Lung microvascular endothelial cell (primary cell): ENCODE results near the gene PRKD2. TPM values are rescaled to one million over a fixed set of nuclear protein-coding genes. Genes with fewer than 3 reads are reported as not detected.

ENCODE experiments used
- DNase-seq, 2 donors: peaks; one replicate each; pipeline versions ENCODE4 v3.0.0 to v3.0.0-alpha.2; 2010; ENCODE audit warnings: low read depth in 2 of 2
- total RNA-seq: library from RNA; depleted of rRNA; stranded (reverse); fragments of >200 nt; gene quantifications from 2 replicates; pipeline ENCODE4 v1.2.1, GENCODE V29; 2014

PRKD2 gene
- total RNA-seq, 1 donor from 2014 or later, result 30.6 TPM

- DNase-seq, result no peak
Measured at GRCh38 chr19:46665072-46665471, 51.8 kb downstream of the PRKD2 start.

- peak; percentile 88 to 92 for DNase-seq
Measured at GRCh38 chr19:46661735-46662592, 55.0 kb downstream of the PRKD2 start.

GRCh38 chr19:46661020-46661731 is 55.7 kb downstream of the PRKD2 start, which contains the start of gene DACT3:
Gene DACT3, minus strand, starts transcription at chr19:46661182. Its CDS starts 118 bp downstream, at chr19:46661064.
- DNase-seq, result peak; percentile 100

DNA sequence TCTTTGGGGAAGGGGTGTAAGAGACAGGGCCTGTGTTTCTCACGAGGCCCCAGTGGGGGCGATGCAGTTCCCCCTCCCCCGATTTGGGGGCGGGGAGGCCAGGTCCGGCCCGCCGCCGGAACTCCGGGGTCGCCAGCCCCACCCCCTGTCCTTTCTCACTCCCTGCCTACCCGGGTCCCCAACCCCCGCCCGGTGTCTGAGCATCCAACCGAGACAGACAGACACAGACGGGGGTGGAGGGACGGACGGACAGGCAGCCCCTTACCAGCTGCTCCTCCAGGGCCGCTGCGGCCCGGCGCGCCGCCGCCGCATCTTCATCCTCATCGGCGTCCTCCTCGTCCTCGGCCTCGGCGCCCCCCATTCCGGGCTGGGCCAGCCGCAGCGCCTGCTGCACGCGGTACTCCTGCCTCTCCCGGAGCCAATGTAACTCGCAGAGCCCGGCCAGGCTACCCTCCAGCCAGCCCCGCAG is 56.3 kb downstream of the PRKD2 start:
- DNase-seq, result no peak

- DNase-seq, result no peak
Measured at GRCh38 chr19:46660008-46660517, 56.9 kb downstream of the PRKD2 start.

DNA sequence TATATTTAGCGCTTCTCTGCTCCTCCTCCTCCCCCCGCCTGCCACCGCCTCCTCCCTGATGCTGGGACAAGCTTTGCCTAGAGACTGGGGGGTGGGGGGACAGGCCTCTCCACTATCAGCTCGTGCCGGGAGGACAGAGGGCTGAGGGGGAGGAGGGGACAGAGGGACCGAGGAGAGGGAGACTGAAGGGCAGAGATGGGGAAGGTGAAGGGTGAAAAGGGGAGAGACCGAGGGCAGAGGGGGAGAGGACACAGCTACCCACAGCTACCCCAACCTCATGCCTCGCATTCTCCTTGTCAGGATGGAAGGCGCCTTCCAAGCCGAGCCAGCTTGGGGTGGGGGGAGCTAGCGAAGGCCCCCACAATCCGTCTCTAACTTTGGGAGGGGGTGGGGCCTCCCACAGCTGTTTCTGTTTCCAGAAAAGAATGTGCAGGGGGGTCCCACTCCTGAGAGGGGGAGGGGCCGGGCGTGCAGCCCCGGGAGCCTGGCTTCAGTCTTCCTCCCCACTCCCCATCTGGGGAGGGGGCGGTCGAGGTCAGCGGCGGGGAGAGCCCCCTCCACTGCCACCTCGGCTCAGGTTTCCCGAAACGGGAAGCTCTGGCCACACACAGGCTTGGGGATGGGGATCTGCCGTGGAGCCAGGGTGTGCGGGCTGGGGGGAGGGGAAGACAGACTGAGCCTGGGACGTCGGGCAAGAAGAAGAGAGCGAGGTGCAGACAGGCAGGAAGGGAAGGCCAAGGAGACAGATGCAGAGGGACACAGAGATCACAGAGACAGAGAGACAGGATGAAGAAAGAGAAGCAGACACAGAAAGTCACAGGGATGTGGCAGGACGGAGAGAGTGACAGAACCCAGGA is 57.5 kb downstream of the PRKD2 start:
- DNase-seq, result no peak

GRCh38 chr19:46656541-46656940 is 60.4 kb downstream of the PRKD2 start:
- DNase-seq, result no peak

DNA sequence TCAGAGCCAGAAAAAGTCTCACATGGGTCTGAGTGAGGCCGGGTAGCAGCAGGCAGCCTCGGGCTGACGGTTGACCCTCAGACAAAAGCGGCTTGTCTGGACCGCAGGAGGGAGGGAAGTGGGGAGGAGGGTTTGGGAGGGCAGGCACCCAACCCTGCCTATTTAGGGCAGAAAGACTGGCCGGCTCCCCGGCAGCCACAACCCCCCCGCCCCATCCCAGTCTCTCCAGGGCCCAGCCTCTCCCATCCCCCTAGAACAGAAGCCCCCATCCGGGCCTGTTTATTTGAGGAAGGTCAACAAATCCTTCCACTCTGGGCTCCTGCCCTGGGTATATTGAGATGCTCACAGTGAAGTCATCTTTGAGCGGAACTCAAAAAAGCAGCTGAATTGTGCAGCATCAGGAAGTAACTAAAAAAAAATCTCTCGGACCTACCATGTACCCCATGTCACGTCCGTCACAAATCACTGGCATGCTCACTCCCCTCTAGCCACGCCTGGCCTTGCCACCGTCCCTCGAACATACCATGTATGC is 62.2 kb downstream of the PRKD2 start:
- DNase-seq, result no peak

GRCh38 chr19:46650445-46650844 is 66.5 kb downstream of the PRKD2 start:
- no peak for DNase-seq

GRCh38 chr19:46648961-46649960 is 67.7 kb downstream of the PRKD2 start:
- DNase-seq, result no peak

GRCh38 chr19:46648060-46648960 is 68.6 kb downstream of the PRKD2 start:
- no peak for DNase-seq

DNA sequence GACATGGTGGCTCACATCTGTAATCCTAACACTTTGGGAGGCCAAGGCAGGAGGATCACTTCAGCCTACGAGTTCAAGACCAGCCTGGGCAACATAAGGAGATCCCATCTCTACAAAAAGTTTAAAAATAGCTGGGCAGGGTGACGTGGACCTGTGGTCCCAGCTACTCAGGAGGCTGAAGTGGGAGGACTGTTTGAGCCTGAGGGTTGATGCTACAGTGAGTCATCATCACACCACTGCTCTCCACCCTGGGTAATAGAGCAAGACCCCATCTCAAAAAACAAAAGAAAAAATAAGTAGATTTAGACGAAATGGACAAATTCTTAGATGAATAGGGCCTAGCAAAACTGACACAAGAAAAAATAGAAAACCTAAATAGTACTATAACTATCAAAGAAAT is 70.5 kb downstream of the PRKD2 start:
- DNase-seq, result no peak

DNA sequence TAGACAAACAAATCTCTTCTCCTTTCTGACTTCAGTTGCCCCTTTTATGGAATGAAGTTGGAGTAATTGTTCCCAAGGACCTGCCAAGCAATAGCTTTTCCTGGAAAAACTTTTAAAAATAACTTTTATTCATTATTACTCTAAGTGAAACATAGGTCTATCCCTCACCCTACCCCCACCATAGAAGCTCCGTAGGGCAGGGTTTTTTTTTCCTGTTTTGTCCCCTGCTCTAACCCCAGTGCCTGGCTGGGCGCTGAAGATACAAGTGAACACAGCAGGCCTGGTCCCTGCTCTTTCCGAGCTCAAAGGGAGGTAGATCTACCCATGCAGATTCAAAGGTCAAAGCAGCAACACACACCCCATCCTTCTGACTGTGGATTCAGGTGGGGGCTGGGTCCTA is 72.2 kb downstream of the PRKD2 start:
- DNase-seq, result no peak

DNA sequence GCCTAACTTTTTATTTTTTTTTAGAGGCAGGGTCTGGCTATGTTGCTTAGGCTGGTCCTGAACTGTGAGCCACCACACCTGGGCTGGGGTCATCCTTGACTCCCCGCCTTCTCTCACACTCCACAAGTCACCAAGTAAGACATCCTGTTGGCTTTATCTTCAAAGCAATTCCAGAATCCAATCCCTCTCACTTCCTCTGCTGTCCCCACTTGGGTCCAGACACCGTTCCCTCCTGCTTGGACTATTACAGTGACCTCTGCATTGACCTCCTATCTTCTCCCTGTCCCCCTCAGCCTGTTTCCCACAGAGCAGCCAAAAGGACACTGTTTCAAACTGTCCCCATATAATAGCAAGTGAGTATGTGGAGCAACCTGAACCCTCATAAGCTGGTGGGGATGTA is 76.3 kb downstream of the PRKD2 start:
- no peak for DNase-seq

GRCh38 chr19:46639358-46640182 is 77.3 kb downstream of the PRKD2 start:
- peak in 1 of 2 donors; percentile 55 for DNase-seq

GRCh38 chr19:46637224-46637623 is 79.7 kb downstream of the PRKD2 start:
- no peak for DNase-seq

DNA sequence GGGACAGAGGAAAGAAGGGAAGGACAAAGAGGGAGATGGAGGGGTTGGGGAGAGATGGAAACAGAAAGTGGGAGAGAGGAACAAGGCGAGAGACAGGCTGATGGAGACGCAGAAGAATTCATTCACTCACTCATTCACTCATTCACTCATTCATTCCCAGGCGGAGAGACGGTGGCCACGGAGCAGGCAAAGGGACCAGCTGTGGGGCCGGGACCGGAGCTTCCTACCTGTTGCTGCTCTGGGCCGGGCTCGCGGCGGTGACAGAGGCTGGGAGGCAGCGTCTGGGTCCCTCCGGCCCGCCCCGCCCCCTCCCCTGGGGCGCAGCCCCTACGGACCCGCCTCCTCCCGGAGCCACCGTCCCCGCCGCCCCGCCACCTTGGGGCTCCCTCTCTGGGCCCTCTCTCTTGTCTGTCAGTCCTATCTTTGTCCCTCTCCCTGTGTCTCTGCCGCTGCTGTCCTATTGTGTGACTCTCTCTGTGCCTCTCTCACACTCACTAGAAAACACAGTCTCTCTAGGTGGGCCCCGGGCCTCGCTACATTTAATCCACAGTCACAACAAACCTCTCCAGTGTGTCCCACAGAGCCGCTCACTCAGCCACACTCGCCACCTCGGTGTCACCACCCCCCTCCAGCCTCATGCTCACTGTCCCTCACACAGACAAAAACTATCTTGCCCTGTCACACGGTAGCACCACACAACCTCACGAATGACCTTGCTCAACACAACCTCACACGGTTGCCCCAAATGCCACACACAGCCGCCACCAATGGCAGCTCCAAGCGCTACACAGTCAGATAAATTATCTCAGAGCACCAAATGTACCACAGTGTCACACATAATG is 80.8 kb downstream of the PRKD2 start, which contains the start of gene GNG8:
TSS of gene GNG8 (minus strand) at position 283 of the 842 bp plus-strand sequence. CDS start 1,520 bp downstream, outside the sequence.
- DNase-seq, result no peak
